Smooth muscle cell of the brain vasculature (primary cell): ENCODE measurements around the gene PCBP4.

Experiments
- DNase-seq: peaks from one replicate; pipeline ENCODE4 v3.0.0-alpha.2; 2012; ENCODE audit warnings: low read depth, low spot score

The PCBP4 gene

DNA sequence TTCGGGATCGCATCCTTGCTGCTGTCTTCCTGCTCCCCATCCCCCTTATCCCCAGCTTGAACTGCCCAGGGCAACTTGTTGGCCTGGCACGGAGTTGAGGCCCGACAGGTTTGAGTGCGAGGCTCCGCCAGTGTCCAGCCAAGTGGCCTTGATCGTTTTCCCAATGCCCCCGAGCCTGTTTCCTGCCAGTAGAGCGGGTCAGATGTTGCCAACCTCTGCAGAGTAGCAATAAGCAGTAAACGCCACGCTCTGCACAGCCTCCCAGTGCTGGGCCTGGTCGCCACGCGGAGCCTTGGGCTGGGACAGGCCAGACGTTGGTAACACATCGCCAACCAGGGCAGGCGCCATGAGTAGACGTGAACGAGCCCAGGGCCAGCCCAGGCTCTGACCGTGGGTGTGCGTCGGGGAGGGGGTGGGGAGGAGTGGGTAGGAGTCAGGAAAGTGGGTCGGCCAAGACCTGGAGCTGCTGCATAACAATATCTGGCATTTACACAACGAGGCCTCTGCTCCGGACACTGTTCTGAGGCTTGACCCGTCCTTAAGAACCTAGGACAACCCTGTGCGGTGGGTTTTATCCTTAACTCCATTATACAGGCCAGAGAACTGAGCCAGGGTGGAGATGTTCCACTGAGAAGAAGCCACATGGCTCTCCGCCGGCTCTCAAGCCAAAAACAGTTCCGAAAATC is 7.2 kb upstream of the PCBP4 start:
- DNase-seq, result no peak

DNA sequence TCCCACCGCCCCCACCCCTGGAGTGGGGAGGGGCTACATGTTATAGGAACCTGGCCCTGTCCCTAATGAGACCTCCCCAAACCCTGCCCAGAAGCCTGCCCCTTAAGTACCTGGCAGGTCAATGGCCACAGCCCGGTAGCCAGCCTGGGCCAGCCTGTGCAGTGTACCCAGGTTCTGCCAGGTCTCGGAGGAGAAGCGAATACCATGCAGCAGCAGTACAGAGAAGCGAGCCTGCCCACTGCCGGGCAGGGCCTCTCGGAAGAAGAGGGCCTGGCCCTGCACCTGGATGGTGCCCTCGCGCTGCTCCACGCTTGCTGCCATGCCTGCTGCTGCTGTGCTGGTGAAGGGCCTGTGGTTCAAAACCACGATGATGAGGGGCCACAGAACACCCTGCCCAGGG is 4.1 kb upstream of the PCBP4 start:
- DNase-seq, result no peak

DNA sequence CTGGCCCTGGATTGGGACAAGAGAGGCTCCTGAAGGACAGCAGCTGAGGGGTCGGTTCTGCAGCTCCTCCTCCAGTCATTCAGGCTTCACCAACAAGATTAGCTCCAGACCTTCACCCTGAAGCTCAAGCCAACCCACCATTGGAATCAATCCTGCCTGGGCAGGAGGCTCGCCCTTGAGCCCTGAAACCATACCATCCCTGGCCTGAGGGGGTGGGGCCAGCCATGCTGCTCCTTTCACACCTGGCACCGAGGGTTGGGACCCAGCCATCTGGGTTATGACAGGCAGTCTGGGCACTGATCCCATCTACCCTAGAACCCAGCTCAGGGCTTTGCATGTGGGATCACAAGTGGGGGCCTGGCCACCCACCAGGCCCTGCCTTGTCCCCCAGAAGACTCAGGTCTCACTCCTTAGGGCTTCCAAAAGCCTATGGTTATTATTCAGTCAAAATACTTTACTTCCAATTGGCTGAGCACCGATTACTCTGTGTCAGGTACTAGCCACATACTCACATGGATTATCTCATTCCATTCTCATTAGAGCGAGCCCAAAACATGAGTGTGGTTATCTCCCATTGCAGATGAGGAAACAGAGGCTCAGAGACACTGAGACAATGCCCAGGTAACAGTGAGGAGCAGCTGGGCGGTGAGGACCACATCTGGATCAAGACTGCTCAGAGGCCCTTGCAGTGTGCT is 3.5 kb upstream of the PCBP4 start:
- no peak for DNase-seq

DNA sequence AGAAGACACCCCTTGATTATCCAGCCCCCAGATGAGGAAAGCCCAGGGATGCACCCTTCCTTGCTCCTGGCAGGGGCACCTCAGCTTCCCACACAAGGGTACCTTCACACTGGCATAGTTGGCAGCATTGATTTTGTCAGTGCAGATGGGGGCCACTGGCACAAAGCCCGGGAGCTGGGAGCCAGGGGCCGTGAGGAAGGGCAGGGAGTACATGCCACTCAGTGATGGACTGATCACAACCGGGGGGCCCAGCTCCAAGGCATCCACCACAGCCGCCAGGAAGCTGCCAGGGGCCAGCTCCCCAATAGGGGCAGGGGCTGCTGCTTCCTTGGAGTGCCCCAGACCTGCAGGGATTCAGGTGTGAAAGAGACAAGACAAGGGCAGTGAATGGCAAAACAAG is 2.6 kb upstream of the PCBP4 start:
- DNase-seq, result no peak

DNA sequence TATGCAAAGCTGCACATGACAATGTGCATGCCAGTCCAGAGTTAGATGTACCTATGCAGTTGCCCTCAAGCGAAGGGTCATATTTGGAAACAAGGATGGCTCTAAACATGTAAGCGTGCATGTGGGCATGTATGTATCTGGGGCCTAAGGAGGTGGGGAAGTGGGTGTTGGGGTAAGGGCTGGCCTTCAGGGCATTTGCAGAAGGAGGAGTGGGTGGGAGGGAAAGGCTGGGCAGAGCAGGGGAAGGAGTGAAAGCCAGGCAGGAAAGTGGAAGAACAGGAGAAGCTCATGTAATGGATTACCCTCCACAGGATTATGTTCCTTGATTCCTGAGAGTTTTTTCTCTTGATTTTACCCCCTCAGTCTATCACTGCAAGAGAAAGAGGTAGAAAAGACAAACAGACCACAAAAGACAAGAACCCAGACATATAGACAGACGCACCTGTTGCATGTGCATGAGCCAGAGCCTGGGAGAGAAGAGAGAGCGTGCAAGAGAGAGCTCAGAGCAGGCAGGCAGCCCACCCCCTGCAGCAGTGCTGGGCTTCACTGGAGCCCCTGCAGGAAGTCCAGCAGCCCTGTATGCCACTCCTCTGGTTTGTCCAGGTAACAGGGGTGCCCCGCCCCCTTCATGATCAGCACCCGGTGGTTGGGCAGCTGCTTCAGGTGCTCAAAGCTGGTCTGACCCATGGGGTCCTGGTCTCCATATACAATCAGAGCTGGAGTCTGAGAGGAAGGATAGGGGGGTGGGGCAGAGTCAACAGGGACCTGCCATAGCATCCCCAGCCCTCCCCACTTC is 1.8 kb upstream of the PCBP4 start:
- no peak for DNase-seq

DNA sequence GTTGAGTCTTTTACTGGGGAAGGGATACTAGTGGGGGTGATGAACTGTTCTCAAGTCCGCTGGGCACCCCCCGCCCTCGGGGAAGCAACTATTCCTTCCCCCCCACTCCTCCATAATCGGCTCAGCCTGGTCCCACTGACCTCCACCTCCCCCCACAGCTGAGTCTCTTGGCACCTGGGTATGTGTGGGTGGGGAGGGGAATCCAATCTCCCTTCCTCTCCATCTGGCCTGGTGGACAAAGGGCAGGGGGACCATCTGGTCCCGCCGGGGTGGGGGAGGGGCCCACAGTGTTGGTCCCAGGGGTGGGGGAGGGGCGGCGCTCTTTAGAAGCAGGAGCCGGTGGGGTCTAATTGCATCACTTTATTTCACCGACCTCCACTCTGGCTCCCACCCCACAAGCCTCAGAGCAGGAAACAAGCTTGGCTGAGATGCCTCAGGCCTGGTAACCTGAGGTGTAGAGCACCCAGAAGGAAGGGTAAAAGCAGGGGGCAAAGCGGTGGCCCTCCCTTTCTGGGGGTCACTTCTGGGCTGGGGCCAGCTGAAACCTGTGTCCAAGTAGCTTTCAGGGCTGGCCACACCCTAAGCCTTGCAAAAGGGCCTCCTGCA is 1.0 kb upstream of the PCBP4 start:
- no peak for DNase-seq

DNA sequence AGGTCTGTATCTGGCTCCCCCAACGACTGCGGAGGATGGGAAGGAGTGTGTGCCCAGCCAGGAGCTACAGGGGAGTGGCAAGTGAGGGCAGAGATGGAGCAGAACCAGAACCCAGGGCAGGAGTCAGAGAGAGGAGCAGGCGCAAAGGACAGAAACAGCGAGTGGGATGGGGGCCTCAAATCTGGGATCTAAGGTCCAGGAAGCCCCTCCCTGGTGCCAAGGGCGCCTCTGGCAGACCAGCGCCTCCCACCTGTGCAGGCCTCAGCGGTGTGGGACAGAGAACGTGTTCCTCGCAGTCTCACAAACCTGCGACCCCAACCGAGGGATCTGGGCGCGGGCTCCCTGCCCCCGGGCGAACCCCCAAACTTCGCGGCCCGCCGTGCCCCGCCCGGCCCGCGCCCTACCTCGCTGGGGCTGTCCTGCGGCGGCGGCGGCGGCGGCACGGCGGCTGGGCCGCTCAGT is 301 bp downstream of the PCBP4 start:
- no peak for DNase-seq

DNA sequence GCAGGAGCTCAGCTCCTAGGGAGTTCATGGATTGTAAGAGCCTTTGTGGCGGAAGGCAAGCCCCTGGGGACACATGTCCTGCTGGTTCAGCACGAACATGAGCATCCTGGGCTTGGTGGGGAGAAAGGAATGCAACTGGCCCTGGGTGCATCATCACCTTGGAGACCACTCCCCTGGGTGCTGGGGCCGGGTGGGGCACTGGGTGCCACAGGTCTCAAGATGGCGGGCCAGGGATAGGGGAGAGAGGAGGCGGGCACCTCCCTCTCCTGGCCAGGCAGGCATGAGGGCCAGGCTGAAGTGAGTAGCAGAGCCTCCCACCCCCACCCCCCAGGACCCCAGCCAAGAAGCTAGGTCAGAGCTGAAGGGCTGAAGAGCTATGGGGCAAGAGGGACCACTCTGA is 768 bp downstream of the PCBP4 start:
- DNase-seq, result no peak

DNA sequence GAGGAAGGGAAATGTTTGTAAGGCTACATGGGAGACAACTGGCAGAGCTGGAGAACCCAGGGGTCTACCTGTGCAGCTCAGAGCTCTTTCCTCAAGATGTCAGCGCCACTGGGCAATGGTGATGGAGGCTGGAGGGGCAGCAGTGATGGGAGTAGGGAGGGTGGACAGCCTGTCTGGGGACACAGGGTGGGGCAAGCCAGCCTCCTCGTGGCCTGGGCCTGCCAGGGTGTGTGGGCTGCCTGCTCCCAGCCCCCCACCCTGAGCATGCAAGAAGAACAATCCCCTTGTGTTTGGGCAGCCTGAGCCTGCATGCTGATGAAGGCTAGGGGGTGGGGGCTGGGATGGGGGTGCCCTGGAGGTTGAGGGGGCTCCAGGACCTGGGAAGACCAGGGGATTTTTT is 1.2 kb downstream of the PCBP4 start:
- no peak for DNase-seq

DNA sequence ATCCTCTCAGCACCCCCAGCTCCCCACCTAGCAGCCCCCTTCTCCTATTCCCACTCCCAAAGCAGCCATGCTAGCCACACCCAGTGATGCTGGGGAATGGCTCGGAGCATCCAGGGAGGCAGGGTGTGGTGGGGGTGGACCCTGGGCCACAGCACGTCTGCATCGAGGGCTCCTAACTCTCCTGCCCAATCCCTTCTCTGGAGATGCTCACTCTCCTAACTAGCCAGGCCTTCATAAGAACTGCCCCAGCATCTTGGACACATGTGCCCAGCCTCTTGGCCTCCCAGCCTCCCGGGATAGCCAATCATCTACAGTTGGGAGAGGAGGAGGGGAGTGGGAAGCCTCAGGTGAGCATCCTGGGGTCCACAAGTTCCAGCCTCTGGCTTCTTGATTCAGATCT is 2.7 kb downstream of the PCBP4 start:
- no peak for DNase-seq

DNA sequence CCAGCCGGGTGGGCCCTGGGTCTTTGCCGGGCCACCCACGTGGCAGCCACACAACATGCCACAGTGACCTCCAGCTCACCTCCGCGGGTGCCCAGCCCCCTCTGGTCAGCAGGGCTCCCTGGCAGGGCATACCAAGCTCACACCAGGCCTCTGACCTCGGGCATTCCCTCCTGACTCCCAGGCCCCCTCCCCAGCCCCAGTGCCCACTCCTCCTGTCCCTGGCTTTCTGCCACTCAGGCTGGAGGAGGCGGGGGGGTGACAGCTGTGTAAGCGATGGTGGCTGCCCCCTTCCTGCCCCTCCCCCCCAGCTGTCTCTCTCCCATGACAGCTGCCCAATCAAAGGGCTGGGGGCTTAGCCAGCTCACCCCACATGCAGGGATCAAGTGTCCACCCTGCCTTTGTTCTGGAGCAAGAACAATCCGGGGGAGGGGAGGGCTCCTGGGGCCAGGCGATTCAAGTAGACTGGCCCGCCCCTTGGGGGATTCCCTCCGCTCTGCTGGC is 3.3 kb downstream of the PCBP4 start:
- DNase-seq, result no peak

DNA sequence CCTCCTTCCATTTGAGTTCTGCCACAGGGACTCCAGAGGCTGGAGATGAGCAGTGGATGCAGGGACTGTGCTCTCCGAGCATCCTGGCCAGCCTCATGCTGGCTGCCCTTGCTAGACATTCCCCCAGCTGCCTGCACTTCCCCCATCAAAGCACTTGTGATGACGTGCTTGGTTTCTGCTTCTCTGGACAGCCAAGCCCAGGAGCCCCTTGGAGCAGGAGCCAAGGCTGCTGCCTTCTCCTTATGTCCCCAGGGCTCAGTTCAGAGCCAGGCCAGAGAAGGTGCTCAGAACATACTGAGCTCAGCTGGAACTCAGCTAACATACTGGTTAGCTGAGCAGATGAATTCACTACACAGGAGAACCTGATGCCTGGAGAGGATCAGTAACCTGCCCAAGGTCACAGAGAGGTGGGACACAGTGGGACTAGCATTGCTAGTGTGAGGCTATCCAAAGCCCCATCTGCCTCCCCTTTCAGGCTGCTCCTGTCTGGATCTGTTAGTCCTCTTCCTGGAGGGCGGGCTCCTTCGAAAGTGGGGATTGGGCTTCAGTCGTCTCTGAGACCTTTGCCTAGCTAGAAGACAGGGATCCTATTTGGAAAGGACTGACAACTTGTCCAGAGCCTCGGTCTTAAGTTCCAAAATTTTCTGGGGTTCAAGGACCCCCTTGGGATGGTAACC is 4.3 kb downstream of the PCBP4 start:
- DNase-seq, result no peak

DNA sequence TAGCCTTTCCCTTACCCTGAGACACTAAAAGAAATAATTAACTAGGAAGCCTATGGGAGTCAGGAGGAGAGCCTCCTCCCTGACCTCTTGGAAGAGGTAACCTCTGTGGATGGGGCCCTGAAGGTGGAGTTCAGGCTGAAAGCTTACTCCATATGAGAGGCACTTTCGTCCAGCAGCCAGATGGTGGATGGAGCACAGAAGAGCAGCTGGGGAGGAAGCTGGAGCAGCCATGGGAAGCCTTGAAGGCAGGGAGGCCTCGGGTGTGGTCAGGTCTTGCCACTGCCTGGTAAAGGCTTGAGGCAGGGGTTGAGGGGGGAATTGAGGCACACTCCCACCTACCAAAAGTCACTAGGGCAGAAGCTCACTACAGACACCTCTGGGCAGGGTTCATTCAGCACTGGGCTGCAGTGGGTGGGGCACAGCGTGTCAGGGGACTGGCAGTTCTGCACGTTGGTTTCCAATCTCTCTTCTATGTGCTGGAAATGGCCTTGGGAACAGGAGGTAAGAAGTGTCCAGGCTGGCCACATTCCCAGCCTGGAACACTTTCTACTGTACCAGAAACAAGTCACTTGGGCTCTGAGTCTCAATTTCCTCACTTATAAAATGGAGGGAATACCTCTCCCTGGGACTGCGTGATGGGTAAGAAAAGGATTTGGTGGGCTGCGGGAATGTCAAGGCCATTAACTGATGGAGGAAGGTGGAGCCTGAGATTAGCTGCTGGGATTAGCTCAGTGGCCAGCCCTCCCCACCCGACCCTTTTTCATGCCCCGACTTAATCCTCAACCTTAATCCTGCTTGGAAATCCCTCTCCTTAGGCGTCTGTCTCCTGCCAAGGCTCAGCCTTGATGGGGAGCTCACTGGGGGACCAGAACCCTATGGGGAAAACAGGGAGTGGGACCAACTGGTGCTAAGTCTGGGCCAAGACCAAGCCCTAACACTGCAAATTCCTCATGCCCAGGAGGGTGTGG is 5.4 kb downstream of the PCBP4 start:
- DNase-seq, result no peak

DNA sequence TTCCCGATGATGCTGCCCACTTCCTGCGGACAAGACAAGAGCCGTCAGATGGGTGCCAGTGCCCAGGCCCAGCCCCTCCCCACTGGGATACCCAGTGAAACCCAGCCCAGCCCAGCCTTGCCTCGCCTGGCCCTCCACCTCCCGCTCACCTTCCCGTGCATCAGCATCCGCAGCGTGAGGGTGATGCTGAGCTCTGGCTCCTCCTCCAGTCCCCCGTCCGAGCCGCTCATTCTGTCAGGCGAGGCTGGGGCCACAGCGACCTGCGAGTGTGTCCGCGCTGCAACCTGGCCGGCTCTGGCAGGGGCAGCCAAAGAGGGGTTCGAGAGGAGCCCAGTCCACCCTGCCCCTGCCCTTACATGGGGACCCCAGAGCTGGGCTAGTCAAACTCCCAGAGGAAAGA is 6.2 kb downstream of the PCBP4 start:
- no peak for DNase-seq

DNA sequence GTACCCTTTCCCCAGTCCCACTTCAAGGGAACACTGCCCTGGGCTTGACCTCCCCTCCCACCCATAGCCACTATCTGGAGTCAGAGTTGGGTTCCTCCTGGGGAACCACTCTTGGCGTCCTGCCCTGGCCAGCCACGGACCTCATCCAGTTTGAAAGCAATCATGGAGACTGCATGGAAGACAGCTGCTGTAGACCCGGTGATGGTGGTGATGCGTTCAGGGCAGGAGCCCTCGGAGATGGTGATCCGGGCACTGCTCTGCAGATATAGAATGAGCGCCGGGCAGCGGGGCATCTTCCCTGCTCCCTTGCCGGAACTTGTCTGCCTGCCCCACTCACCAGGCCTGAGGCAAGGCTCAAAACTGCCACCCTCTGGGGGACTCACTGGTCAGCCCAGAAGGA is 6.9 kb downstream of the PCBP4 start:
- no peak for DNase-seq

DNA sequence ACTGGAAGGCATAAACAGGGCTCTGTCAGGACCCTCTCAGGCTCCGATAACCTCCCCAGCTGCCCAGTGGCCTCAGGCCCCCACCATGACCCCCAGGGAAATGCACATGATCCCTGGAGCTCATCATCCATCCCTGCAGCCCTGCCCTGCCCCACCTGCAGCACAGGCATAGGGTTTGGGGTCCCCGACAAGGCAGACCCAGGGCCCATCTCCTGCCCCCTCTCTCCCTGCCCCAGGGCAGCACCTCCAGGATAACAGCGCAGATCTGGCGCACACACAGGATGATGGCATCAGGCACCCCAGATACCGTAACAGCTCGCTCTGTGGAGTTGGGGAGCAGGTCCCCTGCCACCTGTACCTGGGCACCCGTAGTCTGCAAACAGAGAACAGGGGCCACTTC is 7.6 kb downstream of the PCBP4 start:
- no peak for DNase-seq

DNA sequence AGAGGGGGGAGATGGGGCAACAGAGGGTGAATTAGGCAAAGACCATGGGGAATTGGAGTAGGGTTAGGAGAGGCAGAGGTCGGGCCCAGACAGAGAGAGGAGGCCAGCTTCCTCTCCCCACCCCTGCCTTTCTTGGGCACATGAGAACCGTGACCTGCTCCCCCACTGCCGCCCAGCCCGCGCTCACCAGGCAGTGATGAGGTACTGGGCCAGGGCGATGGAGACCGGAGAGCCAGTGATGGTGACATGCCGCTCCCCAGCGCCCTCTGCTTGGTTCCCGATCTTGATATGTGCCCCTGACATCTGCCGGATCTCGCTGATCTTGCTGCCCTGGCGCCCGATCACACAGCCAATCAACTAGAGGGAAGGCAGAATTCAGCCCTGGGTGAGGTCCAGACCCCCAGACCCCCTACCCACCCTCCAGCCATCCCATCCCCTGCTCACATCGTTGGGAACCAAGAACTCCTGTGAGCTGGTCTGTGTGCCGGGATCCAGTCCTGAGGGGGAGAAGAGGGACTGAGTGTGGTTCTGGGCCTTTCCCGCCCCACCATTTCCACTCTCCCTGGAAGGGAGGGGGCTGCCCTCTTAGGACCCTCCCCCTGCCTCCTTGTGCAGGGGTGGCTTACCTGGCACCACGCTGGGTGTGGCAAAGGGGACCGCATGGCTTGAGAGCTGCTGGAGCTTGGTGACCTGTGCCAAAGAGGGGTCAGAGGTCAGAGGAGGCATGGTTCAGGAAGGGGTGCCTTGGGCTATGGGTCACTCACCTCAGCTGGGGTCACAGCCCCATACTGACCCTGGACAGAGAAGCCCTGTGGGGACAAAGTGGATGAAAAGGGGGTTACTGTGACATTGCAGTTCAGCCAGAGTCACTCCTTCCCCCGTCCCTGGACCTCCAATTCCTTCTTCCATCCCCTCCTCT is 8.4 kb downstream of the PCBP4 start:
- no peak for DNase-seq

DNA sequence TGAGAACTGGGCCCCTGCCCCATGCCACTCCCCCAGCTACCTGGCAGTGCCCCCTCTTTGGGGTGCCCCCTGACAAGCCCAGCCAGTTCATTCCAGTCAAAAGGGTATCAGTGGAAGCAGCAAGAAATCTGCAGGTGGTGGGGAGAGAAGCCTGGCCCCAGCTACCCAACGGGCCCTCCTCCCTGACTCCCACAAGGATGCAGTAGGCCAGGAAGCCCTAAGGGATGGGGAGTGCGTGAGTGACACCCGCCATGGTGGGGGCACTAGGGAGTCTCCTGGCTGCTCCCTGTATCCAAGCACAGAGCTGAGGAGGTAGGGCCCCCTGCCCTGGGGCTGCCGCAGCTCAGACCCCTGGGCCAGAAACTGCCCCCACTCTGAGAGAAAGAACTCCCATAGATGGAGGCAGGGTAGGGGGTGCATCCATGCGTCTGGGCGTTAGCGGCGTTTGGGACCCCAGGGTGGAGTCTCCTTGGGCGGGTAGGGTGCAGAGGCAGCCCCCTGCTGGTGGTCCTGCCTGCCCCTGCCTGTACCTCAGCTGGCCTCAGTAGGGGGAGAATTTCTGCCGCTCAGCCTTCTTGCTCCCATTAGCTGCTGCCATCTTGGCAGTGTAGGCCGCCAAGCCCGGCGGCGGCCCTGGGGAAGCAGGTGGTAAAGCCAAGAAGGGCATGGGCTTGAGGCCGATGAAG is 9.6 kb downstream of the PCBP4 start:
- no peak for DNase-seq
